Karpas-422 (cell line): ENCODE data around the gene PSEN1. TPM values are rescaled to one million over a fixed set of nuclear protein-coding genes. Genes with fewer than 3 reads are reported as not detected.

Experiments
- DNase-seq: peaks from one replicate; pipeline ENCODE4 v3.0.0-alpha.2; 2015
- H2AFZ ChIP-seq: fragments of 200-600 bp; sonication (generic); 2 replicates; pipeline ENCODE4 v1.6.1; 2014; ENCODE audit warnings: antibody characterized with exemption, low read length, mixed read lengths
- H3K27ac ChIP-seq: fragments of 200-600 bp; sonication (generic); 2 replicates; pipeline ENCODE4 v1.5.1; 2014; ENCODE audit warnings: mild to moderate bottlenecking, low read length, moderate library complexity
- H3K27me3 ChIP-seq: fragments of 200-600 bp; sonication (generic); 2 replicates; pipeline ENCODE4 v1.6.1; 2014; ENCODE audit warnings: low read length, mixed read lengths
- H3K36me3 ChIP-seq: fragments of 200-600 bp; sonication (generic); 2 replicates; pipeline ENCODE4 v1.6.1; 2014; ENCODE audit warnings: low read length, mixed read lengths; ENCODE audit not compliant: insufficient read depth
- H3K4me1 ChIP-seq: fragments of 200-600 bp; sonication (generic); 2 replicates; pipeline ENCODE4 v1.6.1; 2014; ENCODE audit warnings: mild to moderate bottlenecking, low read length, mixed read lengths
- H3K4me2 ChIP-seq: fragments of 200-600 bp; sonication (generic); 2 replicates; pipeline ENCODE4 v1.6.1; 2014; ENCODE audit warnings: low read length, low read depth, mild to moderate bottlenecking; ENCODE audit not compliant: poor library complexity, severe bottlenecking
- H3K4me3 ChIP-seq: fragments of 200-600 bp; sonication (generic); 2 replicates; pipeline ENCODE4 v1.5.1; 2014; ENCODE audit warnings: mild to moderate bottlenecking, antibody characterized with exemption, low read length, mixed read lengths
- H3K79me2 ChIP-seq: fragments of 200-600 bp; sonication (generic); 2 replicates; pipeline ENCODE4 v1.6.1; 2014; ENCODE audit warnings: mild to moderate bottlenecking, low read length, mixed read lengths
- H3K9ac ChIP-seq: fragments of 200-600 bp; sonication (generic); 2 replicates; pipeline ENCODE4 v1.6.0; 2014; ENCODE audit warnings: low read length
- H3K9me2 ChIP-seq: fragments of 200-600 bp; sonication (generic), shearing (Covaris generic); replicated peaks from 2 replicates; pipeline ENCODE4 v1.6.0; 2014; ENCODE audit warnings: mild to moderate bottlenecking, low read length, moderate library complexity; ENCODE audit not compliant: insufficient read depth
- H3K9me3 ChIP-seq: fragments of 300-700, 200-600 bp; sonication (generic); 2 replicates; pipeline ENCODE4 v1.6.1; 2014; ENCODE audit warnings: low read length, mixed read lengths
- H4K20me1 ChIP-seq: fragments of 200-600 bp; sonication (generic); 2 replicates; pipeline ENCODE4 v1.6.1; 2014; ENCODE audit warnings: mild to moderate bottlenecking, antibody characterized with exemption, low read length, low read depth; ENCODE audit not compliant: insufficient read depth
- small RNA-seq: library from RNA; depleted of rRNA; stranded (forward); fragments of <200 nt; gene quantifications from one replicate; pipeline ENCODE3, GENCODE V24; 2014
- total RNA-seq: library from RNA; depleted of rRNA; stranded (reverse); fragments of >200 nt; shearing (Covaris generic); gene quantifications from 2 replicates; pipeline ENCODE4 v1.2.3, GENCODE V29; 2014; ENCODE audit warnings: low replicate concordance; rRNA removed

PSEN1 gene
- total RNA-seq, 1 experiment from 2014 or later = 57.8 TPM

GRCh38 chr14:73269729-73270531 is 133.6 kb downstream of the PSEN1 start:
- peak overlapping the region; percentile 30 for H2AFZ ChIP-seq
- H3K9me2 ChIP-seq = no peaks in the 10 kb centered on the region
- peaks cover 6% of the 10 kb centered on the region for H3K36me3 ChIP-seq
- DNase-seq = peak; percentile 76
- no peaks in the 10 kb centered on the region for H3K9me3 ChIP-seq
- H3K9ac ChIP-seq = peak overlapping the region; percentile 52
- H4K20me1 ChIP-seq = 0 out of 2 replicates have a peak, but pooled peaks cover 4% of the 10 kb centered on the region
- H3K4me3 ChIP-seq = peak overlapping the region; percentile 58
- H3K4me2 ChIP-seq = peak overlapping the region; percentile 74
- no peaks in the 10 kb centered on the region for H3K27me3 ChIP-seq
- no peaks in the 10 kb centered on the region for H3K79me2 ChIP-seq
- no peak overlapping the region for H3K27ac ChIP-seq
- peaks cover 35% of the 10 kb centered on the region for H3K4me1 ChIP-seq

- no peak overlapping the region for H2AFZ ChIP-seq
- H3K27ac ChIP-seq = no peak overlapping the region
- H3K4me3 ChIP-seq = no peak overlapping the region
- no peaks in the 10 kb centered on the region for H3K9me2 ChIP-seq
- H3K27me3 ChIP-seq = no peaks in the 10 kb centered on the region
- H3K9me3 ChIP-seq = no peaks in the 10 kb centered on the region
- no peak overlapping the region for H3K4me2 ChIP-seq
- peaks cover 9% of the 10 kb centered on the region for H3K36me3 ChIP-seq
- no peak for DNase-seq
- peaks cover 48% of the 10 kb centered on the region for H3K4me1 ChIP-seq
- no peak overlapping the region for H3K9ac ChIP-seq
- H3K79me2 ChIP-seq = no peaks in the 10 kb centered on the region
- H4K20me1 ChIP-seq = 0 out of 2 replicates have a peak, but pooled peaks cover 4% of the 10 kb centered on the region
Observed at GRCh38 chr14:73272393-73272792, 136.1 kb downstream of the PSEN1 start.

Small RNA genes lying within 50 kb of the gene (small RNA-seq; reads per million reads assigned to genes)
- not detected for gene AC004858.1
- not detected for gene RNU6-419P

Other genes with a start within 250 kb of the PSEN1 start
- 3.1 and 6.7 TPM in 2 replicates for gene DPF3, start 242.4 kb upstream of the PSEN1 start, total RNA-seq
- 29.9 and 31.9 TPM in 2 replicates for gene DCAF4, start 210.0 kb upstream of the PSEN1 start, total RNA-seq
- gene ZFYVE1, start 109.4 kb upstream of the PSEN1 start, total RNA-seq = 9.1 and 10.8 TPM in 2 replicates
- gene RBM25, start 78.0 kb upstream of the PSEN1 start, total RNA-seq = 89.0 and 129 TPM in 2 replicates
- 12.9 and 18.0 TPM in 2 replicates for gene PAPLN, start 101.0 kb downstream of the PSEN1 start, total RNA-seq